NCI-H1105 (cell line): ENCODE results near the gene KCNAB1.
"Not testable (repeated sequence)": the region's sequence is repeated elsewhere in the genome, so short reads cannot be mapped to it uniquely, and the experiment has no call there.

Source experiments
- DNase-seq: peaks from one replicate; lab custom pipeline; 2025; lab: John Stamatoyannopoulos, UW

KCNAB1 gene

GRCh38 chr3:156271995-156272719 lies 151.8 kb downstream of the KCNAB1 start:
- no peak for DNase-seq

GRCh38 chr3:156273111-156273694 lies 152.8 kb downstream of the KCNAB1 start:
- no peak for DNase-seq

GRCh38 chr3:156274791-156275190 lies 154.4 kb downstream of the KCNAB1 start:
- no peak for DNase-seq

- DNase-seq = not testable (repeated sequence)
Measured at GRCh38 chr3:156284637-156285036, 164.3 kb downstream of the KCNAB1 start.

GRCh38 chr3:156285626-156286025 lies 165.2 kb downstream of the KCNAB1 start:
- DNase-seq = no peak

- DNase-seq = no peak
Measured at GRCh38 chr3:156290924-156291271, 170.5 kb downstream of the KCNAB1 start.

GRCh38 chr3:156291272-156292123 lies 171.1 kb downstream of the KCNAB1 start:
- DNase-seq = peak; percentile 47

- no peak for DNase-seq
Measured at GRCh38 chr3:156293566-156293965, 173.2 kb downstream of the KCNAB1 start.

DNA sequence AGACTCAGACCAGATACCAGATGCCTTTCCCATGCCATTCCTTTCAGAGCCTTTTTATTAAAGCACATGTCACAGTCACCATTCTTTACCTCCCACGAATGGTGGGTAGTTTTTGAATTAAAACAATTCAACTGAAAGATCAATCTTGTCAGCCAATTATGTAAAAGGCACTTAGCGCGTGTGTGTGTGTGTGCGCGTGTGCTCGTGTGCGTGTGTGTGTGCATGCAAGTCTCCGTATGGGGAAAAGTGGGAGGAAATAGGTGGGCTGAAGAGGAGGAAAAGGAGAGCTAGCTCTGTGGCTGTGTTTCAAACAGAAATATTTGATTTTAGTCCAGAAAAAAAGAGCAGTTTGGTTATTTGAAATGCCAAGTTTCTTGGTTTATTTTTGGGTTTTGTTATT lies 177.2 kb downstream of the KCNAB1 start:
- no peak for DNase-seq

- no peak for DNase-seq
Measured at GRCh38 chr3:156298014-156298413, 177.6 kb downstream of the KCNAB1 start.

- no peak for DNase-seq
Measured at GRCh38 chr3:156298938-156299337, 178.6 kb downstream of the KCNAB1 start.

DNA sequence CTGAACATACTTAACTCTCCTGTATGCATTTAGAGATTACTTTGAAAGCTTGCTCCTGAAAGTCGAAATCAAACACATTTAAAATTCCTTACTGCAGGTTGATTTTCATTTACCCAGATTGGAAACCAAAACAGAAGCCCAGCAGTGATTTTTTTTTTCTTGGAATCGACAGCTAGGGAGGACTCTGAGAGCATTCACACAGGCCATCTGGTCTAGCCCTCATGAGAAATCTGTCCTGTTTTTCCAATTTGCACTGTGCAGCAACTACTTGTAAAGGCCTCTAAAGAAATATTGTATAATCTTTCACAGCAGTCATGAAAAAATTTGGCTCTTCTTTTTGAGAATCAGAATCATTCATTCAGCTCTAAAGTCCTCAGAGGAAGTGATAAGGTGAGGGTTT lies 179.2 kb downstream of the KCNAB1 start:
- DNase-seq = no peak

- DNase-seq = no peak
Measured at GRCh38 chr3:156300371-156300770, 180.0 kb downstream of the KCNAB1 start.

DNA sequence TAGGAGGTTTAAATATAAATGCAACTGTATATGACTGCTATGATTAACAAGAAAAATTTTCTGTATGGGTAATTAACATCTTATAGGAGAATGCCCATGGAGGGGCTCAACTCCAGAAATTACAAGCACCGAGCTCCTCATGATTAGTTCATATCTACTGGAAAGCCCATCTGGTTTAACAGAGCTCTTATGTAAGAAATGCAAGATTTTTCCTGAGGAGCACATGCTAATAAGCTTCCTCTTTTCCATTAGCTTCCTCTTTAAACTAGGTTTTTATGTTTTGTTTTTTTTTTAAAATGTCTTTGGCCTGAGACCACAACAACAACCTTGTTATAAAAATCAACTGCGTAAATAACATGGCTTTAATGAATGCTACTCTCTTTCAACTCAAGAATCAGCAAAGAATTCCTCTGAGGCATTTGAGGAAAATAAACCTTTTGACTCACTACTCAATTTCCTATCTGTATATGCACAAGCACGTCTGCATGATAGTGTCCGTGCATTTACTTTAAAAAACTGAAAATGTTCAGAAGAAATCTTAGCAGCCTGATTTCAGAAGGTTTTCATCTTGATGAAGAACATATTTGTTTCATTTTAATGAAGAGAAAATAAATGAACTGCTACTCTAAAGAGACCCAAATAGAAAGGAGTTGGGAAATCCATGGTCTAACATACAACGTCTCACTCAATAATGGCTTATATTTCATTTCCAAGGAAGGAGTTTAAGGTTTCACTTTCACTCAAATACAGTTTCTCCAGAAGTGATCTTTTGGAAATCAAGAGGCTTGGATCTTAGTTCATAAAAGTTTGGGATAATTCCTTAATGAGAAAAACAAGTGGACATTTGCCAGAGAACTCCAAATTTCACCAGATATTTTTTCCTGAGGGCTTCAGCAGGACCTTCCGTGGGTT lies 180.8 kb downstream of the KCNAB1 start:
- no peak for DNase-seq

- no peak for DNase-seq
Measured at GRCh38 chr3:156303001-156303707, 182.8 kb downstream of the KCNAB1 start.

DNA sequence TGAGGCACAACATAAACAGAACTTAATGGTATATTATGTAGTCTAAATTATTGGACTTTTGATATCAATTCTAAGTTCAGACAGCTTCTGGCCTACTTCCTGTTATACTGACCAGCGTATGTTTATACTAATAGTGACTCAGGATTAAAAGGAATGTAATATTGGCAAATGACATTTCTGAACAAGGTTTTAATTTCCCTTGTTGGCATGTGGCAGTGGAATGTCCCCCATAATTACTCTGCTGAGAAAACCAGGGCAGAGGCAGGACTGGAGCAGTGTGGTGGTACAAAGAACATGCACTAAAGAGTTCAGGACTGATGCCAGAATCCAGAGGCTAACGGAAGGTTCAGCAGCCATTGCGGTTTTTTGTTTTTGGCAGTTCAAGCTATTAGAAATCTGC lies 184.0 kb downstream of the KCNAB1 start:
- no peak for DNase-seq

GRCh38 chr3:156305672-156306071 lies 185.3 kb downstream of the KCNAB1 start:
- no peak for DNase-seq

- no peak for DNase-seq
Measured at GRCh38 chr3:156307704-156308103, 187.3 kb downstream of the KCNAB1 start.

DNA sequence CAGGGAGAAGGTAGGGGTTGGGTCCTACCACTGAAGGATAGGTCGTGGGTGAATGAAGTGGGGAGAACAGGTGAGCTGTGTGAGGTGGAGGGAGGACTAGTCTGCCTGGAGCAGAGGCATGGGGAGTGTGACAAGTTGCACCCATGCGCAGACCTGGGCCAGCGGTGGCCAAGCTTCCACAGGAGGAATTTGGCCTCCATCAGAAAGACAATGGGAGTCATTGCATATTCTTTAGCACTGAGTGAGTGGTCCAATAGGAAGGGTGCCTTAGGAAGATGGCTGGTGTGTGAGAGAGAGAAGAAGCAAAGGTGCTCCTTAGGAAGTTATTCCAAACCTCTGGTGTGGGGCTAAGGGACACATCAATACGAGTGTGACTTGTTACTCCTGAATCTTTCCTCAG lies 191.1 kb downstream of the KCNAB1 start:
- DNase-seq = no peak

DNA sequence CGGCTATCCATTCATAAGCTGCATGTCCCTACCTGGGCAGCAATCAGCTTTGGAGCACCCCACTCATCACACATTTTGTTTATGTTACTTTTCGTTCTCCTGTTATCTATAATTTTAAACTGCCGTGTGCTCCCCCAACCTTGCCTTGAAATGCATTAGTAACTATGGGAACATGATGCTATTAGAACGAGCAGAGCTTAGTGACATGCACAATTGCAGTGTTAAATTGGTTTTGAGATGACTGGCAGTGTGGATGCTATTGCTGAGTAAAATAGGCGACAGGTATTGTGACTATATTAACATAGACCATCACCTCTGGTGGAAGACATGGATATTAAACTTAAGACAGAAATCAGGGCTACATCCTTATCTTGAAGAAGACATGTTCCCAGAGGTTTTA lies 191.6 kb downstream of the KCNAB1 start:
- DNase-seq = no peak

- no peak for DNase-seq
Measured at GRCh38 chr3:156316076-156316475, 195.7 kb downstream of the KCNAB1 start.
